ENCODE measurements around the gene KDF1.

The KDF1 gene, protein sequence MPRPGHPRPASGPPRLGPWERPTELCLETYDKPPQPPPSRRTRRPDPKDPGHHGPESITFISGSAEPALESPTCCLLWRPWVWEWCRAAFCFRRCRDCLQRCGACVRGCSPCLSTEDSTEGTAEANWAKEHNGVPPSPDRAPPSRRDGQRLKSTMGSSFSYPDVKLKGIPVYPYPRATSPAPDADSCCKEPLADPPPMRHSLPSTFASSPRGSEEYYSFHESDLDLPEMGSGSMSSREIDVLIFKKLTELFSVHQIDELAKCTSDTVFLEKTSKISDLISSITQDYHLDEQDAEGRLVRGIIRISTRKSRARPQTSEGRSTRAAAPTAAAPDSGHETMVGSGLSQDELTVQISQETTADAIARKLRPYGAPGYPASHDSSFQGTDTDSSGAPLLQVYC

DNA sequence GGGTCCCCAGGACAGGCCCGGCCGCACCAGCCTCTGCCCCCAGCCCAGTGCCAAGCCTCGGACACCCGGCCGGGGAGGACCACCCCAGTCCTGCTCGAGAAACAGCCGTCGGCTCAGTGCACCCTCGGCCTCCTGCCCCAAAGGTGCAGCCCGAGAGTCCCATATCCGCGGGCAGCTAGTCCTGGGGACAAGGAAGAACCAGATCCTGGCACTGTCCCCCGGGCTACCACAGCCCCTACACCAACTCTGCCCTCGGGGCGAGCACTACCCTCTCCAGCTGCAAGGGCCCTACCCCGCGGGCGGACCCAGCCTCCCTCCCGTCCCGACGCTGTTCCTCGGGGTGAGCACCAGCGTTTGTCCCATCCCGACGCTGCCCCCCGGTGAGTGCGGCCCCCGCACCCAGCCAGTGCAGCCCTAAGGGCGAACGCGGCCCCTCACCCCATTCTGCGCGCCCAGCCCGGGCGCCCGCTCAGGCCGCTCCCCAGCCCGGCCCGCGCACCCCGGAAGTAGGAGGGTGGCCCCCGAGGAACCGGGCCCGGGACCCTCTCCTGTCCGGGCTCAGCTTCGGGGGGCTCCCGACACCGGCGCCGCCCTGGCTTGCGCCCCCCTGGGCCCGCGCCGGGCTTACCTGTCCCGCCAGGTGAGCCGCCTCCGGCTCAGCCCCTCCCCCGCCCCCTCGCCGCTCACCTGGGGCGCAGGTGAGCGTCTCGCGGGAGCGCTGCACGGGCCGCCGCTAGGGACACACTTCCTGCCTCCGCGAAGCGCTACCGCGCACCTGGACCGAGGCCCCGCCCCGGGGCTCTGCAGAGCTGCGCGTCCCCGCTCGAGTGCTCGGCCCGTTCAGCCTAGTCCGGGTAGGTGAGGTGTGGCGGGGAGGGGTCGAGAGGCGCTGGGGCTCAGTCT lies at the start of gene KDF1:
KDF1 (minus strand) TSS at position 747 of the 903 bp plus-strand sequence. CDS start 8,088 bp downstream, outside the sequence.
- TF ChIP-seq, protein P1, sequence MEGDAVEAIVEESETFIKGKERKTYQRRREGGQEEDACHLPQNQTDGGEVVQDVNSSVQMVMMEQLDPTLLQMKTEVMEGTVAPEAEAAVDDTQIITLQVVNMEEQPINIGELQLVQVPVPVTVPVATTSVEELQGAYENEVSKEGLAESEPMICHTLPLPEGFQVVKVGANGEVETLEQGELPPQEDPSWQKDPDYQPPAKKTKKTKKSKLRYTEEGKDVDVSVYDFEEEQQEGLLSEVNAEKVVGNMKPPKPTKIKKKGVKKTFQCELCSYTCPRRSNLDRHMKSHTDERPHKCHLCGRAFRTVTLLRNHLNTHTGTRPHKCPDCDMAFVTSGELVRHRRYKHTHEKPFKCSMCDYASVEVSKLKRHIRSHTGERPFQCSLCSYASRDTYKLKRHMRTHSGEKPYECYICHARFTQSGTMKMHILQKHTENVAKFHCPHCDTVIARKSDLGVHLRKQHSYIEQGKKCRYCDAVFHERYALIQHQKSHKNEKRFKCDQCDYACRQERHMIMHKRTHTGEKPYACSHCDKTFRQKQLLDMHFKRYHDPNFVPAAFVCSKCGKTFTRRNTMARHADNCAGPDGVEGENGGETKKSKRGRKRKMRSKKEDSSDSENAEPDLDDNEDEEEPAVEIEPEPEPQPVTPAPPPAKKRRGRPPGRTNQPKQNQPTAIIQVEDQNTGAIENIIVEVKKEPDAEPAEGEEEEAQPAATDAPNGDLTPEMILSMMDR (IDR thresholded peaks at IDR 0.05) = peak; percentile 24; the same call in 1 of the 2 replicates

DNA sequence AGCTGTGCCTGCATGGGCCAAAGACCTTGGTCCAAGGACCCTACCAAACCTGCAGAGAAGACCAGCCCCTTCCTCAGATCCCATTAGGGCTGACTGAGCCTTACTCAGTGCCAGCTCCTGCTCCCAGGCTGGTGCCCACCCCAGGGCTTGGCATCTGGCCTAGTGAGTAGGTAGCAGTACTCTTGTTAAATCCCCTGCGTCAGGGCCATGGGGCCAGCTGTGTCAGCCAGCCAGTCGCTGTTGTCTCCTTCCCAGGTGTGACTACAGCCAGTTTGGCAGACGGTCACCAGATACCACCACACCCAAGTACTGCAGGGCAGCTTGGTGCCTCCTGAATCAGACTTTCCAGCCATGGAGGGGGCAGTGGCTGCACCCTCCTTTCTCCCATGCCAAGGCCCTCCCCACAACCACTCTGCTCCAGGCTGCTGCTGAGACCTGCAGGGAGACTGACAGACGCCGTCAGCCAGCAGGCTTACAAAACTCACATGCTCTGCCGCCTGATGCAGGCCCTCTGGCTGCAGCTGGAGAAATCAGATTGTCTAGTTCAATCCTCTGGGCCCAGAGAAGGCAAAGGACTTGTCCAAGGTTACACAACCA lies 49.4 kb upstream of the KDF1 start:
- TF ChIP-seq, protein P1 (IDR thresholded peaks at IDR 0.05) = no peak

DNA sequence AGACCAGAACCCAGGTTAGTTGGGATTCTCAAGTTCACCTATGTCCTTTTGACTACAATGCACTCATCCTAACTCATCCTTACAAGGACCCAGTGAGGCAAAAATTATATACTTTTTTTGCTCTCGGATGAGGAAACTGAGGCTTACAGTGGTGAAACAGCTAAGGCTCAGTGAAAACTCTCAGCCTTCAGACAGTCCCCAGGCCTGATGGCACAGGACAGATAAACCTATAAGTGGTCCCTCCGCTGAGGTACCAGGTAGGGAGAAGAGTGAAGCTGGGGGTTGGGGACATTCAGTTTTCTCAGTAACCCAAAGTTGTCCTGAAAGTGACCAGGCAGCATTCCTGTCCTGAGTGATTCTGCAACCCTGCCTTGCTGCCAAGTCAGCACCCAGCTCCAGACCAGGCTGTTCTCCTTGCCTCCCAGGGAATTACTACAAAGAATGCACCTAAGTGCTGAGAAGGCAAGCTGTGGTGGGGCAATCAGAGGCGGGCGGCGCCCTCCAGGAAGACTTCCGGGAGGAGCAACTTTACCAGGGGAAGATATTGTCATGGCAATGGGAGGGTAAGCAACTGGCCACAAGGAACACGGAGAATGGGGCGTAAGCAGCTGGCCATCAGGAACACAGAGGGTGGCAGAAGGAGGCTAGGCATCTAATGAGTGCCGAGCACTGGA lies 47.8 kb upstream of the KDF1 start:
- TF ChIP-seq, protein P1 (IDR thresholded peaks at IDR 0.05) = no peak

DNA sequence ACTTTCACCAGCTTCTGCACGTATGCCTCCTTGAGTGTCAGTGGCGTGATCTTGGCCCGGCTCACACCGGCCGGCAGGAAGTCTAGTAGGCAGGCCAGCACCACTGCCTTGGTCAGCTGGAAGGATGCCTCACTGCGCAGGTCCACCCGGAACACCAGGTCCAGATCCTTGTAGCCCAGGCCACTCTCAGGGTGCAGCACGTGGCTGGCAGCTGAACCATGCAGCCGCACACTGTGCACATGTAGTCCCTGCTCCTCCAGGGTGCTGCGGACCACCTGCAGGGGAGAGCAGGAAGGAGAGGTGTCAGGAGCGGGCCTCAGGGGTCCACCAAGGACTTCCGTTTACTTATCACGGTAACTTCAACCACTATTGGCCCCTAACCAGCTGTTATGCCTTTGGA lies 46.4 kb upstream of the KDF1 start:
- TF ChIP-seq, protein P1 (IDR thresholded peaks at IDR 0.05) = no peak

- TF ChIP-seq, protein P1 (IDR thresholded peaks at IDR 0.05) = no peak
Observed at GRCh38 chr1:27005648-27006496, 45.6 kb upstream of the KDF1 start.

GRCh38 chr1:27005166-27005530 lies 44.9 kb upstream of the KDF1 start:
- TF ChIP-seq, protein P1 (IDR thresholded peaks at IDR 0.05) = no peak

Measured in LNCAP (cell line).